ENCODE data around the gene MSRB3.

MSRB3 gene

GRCh38 chr12:65415826-65416225 lies 137.3 kb downstream of the MSRB3 start:
- Histone ChIP-seq H3K36me3 (ENCODE audit: insufficient read depth, low read length) (no peaks in the 10 kb centered on the region), H3K9ac (ENCODE audit: low read depth, low read length) (no peak overlapping the region), H3K9me3 (ENCODE audit: control insufficient read depth, insufficient read depth, low read length) (no peaks in the 10 kb centered on the region), H3K4me1 (ENCODE audit: insufficient read depth, low read length) (no peaks in the 10 kb centered on the region)

- peaks cover 4% of the 10 kb centered on the region; the same call in 1 of the 2 replicates for H3K9me3 ChIP-seq (ENCODE audit: control insufficient read depth, insufficient read depth, low read length)
Observed at GRCh38 chr12:65419284-65420072, 141.0 kb downstream of the MSRB3 start.

GRCh38 chr12:65420941-65421340 lies 142.5 kb downstream of the MSRB3 start:
- Histone ChIP-seq H3K4me1 (ENCODE audit: insufficient read depth, low read length) (no peaks in the 10 kb centered on the region), H3K36me3 (ENCODE audit: insufficient read depth, low read length) (no peaks in the 10 kb centered on the region), H3K9ac (ENCODE audit: low read depth, low read length) (no peak overlapping the region), H3K9me3 (ENCODE audit: control insufficient read depth, insufficient read depth, low read length) (peaks cover 4% of the 10 kb centered on the region; the same call in 1 of the 2 replicates)

More at GRCh38 chr12:65419284-65420072, 141.0 kb downstream of the MSRB3 start:
- H3K9ac ChIP-seq (ENCODE audit: low read depth, low read length) = no peak overlapping the region
- H3K36me3 ChIP-seq (ENCODE audit: insufficient read depth, low read length) = no peaks in the 10 kb centered on the region
- H3K4me1 ChIP-seq (ENCODE audit: insufficient read depth, low read length) = no peaks in the 10 kb centered on the region

DNA sequence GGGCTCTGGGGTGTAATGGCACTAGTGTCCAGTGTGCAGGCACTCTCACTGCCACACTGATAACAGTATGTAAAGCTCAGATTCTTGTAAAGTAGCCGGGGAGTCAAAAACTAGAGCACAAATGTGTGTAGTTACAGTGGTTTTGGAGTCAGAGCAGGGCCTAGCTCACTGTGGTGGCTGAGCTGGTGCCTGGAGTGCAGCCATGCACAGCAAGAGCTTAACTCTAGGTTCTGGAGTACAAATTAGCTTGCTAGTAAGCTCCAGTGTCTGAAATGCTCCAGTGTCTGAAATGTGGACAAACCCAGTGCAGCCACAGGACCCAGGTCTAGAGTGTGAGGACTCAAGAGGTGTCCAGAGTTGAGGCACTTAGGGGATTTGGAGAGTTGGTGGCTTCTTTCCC lies 149.2 kb downstream of the MSRB3 start:
- H3K36me3 ChIP-seq (ENCODE audit: insufficient read depth, low read length) = no peaks in the 10 kb centered on the region
- H3K9me3 ChIP-seq (ENCODE audit: control insufficient read depth, insufficient read depth, low read length) = no peaks in the 10 kb centered on the region; the same call in 1 of the 2 replicates
- no peaks in the 10 kb centered on the region for H3K4me1 ChIP-seq (ENCODE audit: insufficient read depth, low read length)
- H3K9ac ChIP-seq (ENCODE audit: low read depth, low read length) = no peak overlapping the region

GRCh38 chr12:65430006-65430405 lies 151.5 kb downstream of the MSRB3 start:
- Histone ChIP-seq H3K9ac (ENCODE audit: low read depth, low read length) (no peak overlapping the region), H3K4me1 (ENCODE audit: insufficient read depth, low read length) (no peaks in the 10 kb centered on the region), H3K9me3 (ENCODE audit: control insufficient read depth, insufficient read depth, low read length) (no peaks in the 10 kb centered on the region), H3K36me3 (ENCODE audit: insufficient read depth, low read length) (no peaks in the 10 kb centered on the region)

- Histone ChIP-seq H3K36me3 (ENCODE audit: insufficient read depth, low read length) (no peaks in the 10 kb centered on the region), H3K4me1 (ENCODE audit: insufficient read depth, low read length) (no peaks in the 10 kb centered on the region), H3K9me3 (ENCODE audit: control insufficient read depth, insufficient read depth, low read length) (no peaks in the 10 kb centered on the region), H3K9ac (ENCODE audit: low read depth, low read length) (no peak overlapping the region)
Observed at GRCh38 chr12:65430571-65431306, 152.3 kb downstream of the MSRB3 start.

DNA sequence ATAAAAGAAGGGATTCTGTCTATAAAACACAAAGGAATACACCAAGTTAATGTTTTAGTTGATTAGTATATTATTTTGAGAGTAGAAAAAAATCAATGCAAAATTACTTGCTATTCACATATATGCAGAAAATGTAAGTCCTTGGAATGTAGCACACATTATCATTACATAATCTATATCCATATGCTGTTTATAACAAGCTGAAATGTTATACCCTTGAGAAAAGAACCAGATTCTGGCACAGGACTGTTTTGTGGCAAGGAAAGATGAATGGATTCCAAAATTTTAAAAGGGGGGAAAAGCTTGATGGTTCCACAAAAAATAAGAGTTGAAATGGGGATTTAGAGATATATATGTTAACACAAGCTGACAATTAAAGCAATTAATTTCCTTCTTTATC lies 153.6 kb downstream of the MSRB3 start:
- Histone ChIP-seq H3K9ac (ENCODE audit: low read depth, low read length) (no peak overlapping the region), H3K9me3 (ENCODE audit: control insufficient read depth, insufficient read depth, low read length) (no peaks in the 10 kb centered on the region), H3K36me3 (ENCODE audit: insufficient read depth, low read length) (no peaks in the 10 kb centered on the region), H3K4me1 (ENCODE audit: insufficient read depth, low read length) (no peaks in the 10 kb centered on the region)

DNA sequence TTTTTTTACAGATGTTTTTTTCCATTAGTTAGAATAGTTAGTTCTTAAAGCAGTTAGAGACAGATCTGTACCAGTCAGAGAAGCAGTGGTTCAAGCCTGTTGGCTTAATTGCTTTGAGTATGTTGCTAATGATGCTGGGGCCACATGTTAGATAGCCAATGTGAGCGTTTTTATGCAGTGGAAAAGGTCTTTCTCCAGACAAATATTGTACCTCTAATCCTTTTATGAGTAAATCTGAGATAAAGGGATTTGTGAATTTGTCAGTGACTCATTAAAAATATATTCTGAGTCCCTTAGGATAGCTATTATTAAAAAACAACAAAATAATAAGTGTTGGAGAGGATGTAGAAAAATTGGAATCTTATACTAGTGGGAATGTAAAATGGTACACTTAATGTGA lies 154.2 kb downstream of the MSRB3 start:
- H3K36me3 ChIP-seq (ENCODE audit: insufficient read depth, low read length) = no peaks in the 10 kb centered on the region
- no peaks in the 10 kb centered on the region for H3K4me1 ChIP-seq (ENCODE audit: insufficient read depth, low read length)
- no peak overlapping the region for H3K9ac ChIP-seq (ENCODE audit: low read depth, low read length)
- H3K9me3 ChIP-seq (ENCODE audit: control insufficient read depth, insufficient read depth, low read length) = no peaks in the 10 kb centered on the region

DNA sequence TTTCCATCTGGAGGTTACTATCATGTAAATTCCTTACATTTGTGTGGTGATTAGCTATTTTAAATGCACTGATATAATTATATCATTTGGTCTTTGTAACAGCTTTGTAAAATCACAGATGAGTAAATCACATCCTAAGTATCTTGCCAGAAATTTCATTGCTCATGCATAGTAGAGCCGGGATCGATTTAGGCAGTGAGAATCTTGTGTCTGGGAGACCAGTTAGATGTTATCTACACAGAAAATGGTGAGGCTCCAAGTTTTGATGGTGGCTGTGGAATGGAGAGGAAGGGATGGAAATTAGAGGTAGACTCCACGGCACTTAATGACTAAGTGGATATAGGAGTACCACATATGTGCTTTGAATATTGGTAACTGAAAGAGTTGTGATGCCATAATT lies 156.3 kb downstream of the MSRB3 start:
- Histone ChIP-seq H3K4me1 (ENCODE audit: insufficient read depth, low read length) (no peaks in the 10 kb centered on the region), H3K9me3 (ENCODE audit: control insufficient read depth, insufficient read depth, low read length) (no peaks in the 10 kb centered on the region), H3K9ac (ENCODE audit: low read depth, low read length) (no peak overlapping the region), H3K36me3 (ENCODE audit: insufficient read depth, low read length) (no peaks in the 10 kb centered on the region)

GRCh38 chr12:65443038-65443437 lies 164.6 kb downstream of the MSRB3 start:
- Histone ChIP-seq H3K36me3 (ENCODE audit: insufficient read depth, low read length) (no peaks in the 10 kb centered on the region), H3K4me1 (ENCODE audit: insufficient read depth, low read length) (no peaks in the 10 kb centered on the region), H3K9ac (ENCODE audit: low read depth, low read length) (no peak overlapping the region), H3K9me3 (ENCODE audit: control insufficient read depth, insufficient read depth, low read length) (no peaks in the 10 kb centered on the region)

DNA sequence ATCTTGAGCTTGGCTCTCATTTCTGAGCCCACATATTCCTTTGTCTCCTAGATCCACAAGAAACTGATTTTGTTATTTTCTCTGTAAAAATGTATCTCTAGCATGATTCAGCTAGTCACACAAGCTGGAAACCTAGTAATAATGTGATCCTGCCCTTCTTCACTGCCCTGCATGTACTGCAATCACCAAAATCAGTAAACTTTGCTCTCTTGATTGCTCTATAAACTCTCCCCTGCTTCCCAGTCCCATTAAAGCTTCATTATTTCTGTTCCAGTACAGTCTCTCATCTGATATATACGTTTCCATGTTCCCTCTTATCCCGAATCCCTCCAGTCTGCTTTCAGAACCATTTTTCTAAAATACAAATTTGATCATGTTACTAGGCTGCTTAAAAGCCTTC lies 166.5 kb downstream of the MSRB3 start:
- H3K9me3 ChIP-seq (ENCODE audit: control insufficient read depth, insufficient read depth, low read length) = no peaks in the 10 kb centered on the region; the same call in 1 of the 2 replicates
- no peaks in the 10 kb centered on the region for H3K4me1 ChIP-seq (ENCODE audit: insufficient read depth, low read length)
- H3K36me3 ChIP-seq (ENCODE audit: insufficient read depth, low read length) = no peaks in the 10 kb centered on the region
- H3K9ac ChIP-seq (ENCODE audit: low read depth, low read length) = no peak overlapping the region

- Histone ChIP-seq H3K36me3 (ENCODE audit: insufficient read depth, low read length) (no peaks in the 10 kb centered on the region), H3K9ac (ENCODE audit: low read depth, low read length) (no peak overlapping the region), H3K9me3 (ENCODE audit: control insufficient read depth, insufficient read depth, low read length) (no peaks in the 10 kb centered on the region; the same call in 1 of the 2 replicates), H3K4me1 (ENCODE audit: insufficient read depth, low read length) (peaks cover 6% of the 10 kb centered on the region; the same call in 1 of the 2 replicates)
Observed at GRCh38 chr12:65446901-65447300, 168.4 kb downstream of the MSRB3 start.

GRCh38 chr12:65449400-65449799 lies 170.9 kb downstream of the MSRB3 start:
- H3K36me3 ChIP-seq (ENCODE audit: insufficient read depth, low read length) = no peaks in the 10 kb centered on the region
- no peaks in the 10 kb centered on the region; the same call in 1 of the 2 replicates for H3K9me3 ChIP-seq (ENCODE audit: control insufficient read depth, insufficient read depth, low read length)
- no peak overlapping the region for H3K9ac ChIP-seq (ENCODE audit: low read depth, low read length)
- peaks cover 6% of the 10 kb centered on the region; the same call in 1 of the 2 replicates for H3K4me1 ChIP-seq (ENCODE audit: insufficient read depth, low read length)

DNA sequence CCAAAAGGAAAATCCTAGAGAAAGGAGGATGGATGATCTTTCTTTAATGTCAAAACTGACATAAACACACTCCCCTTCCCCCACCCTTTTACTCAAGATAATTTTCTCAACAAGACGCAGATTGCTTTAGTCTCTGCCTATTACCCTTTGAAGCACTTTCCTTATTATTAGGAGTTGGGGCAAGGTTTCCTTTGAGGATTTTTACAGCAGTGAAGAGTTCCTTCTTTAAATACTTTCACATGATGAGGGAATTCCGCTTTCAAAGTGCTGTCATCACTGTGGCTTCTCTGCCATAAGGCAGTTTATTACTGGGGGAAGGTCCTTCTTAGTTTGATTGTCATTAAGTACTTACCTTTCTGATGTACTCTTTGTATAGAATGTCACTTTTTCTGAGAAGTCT lies 172.1 kb downstream of the MSRB3 start:
- no peak overlapping the region for H3K9ac ChIP-seq (ENCODE audit: low read depth, low read length)
- no peaks in the 10 kb centered on the region for H3K36me3 ChIP-seq (ENCODE audit: insufficient read depth, low read length)
- no peaks in the 10 kb centered on the region; the same call in 1 of the 2 replicates for H3K9me3 ChIP-seq (ENCODE audit: control insufficient read depth, insufficient read depth, low read length)
- H3K4me1 ChIP-seq (ENCODE audit: insufficient read depth, low read length) = peaks cover 6% of the 10 kb centered on the region; the same call in 1 of the 2 replicates

Measured in ES-I3 (cell line).